OCI-LY1 (cell line): ENCODE results near the gene ROBO1.

Source experiments
- H2AFZ ChIP-seq: fragments of 200-600 bp; sonication (generic), shearing (Covaris generic); 2 replicates; pipeline ENCODE4 v1.6.0; 2014; ENCODE audit warnings: antibody characterized with exemption, mild to moderate bottlenecking, low read length
- H3F3A ChIP-seq: fragments of 200-600 bp; sonication (generic), shearing (Covaris generic); 2 replicates; pipeline ENCODE4 v1.6.0; 2014; ENCODE audit warnings: mild to moderate bottlenecking, antibody characterized with exemption, low read length, moderate library complexity; ENCODE audit not compliant: insufficient read depth
- H3K27ac ChIP-seq: fragments of 200-600 bp; sonication (generic); 2 replicates; pipeline ENCODE4 v1.5.1; 2014; ENCODE audit warnings: low read length, mixed run types, mild to moderate bottlenecking, low read depth; ENCODE audit not compliant: poor library complexity, severe bottlenecking
- H3K27me3 ChIP-seq: fragments of 200-600 bp; sonication (generic); 2 replicates; pipeline ENCODE4 v1.6.0; 2014; ENCODE audit warnings: antibody characterized with exemption, mild to moderate bottlenecking, low read length, moderate library complexity; ENCODE audit not compliant: insufficient read depth
- H3K36me3 ChIP-seq: fragments of 200-600 bp; sonication (generic); 2 replicates; pipeline ENCODE4 v1.6.1; 2014; ENCODE audit warnings: mild to moderate bottlenecking, antibody characterized with exemption, low read length, moderate library complexity, mixed read lengths; ENCODE audit not compliant: insufficient read depth
- H3K4me1 ChIP-seq: fragments of 200-600 bp; sonication (generic); 2 replicates; pipeline ENCODE4 v1.5.1; 2014; ENCODE audit warnings: mild to moderate bottlenecking, low read length, moderate library complexity; ENCODE audit not compliant: insufficient read depth, severe bottlenecking
- H3K4me2 ChIP-seq: fragments of 200-600 bp; sonication (generic), shearing (Covaris generic); 2 replicates; pipeline ENCODE4 v1.6.1; 2014; ENCODE audit warnings: low read length
- H3K4me3 ChIP-seq: fragments of 200-600 bp; sonication (generic); 2 replicates; pipeline ENCODE4 v1.5.1; 2014; ENCODE audit warnings: low read length, low read depth, mild to moderate bottlenecking, mixed read lengths; ENCODE audit not compliant: poor library complexity, severe bottlenecking
- H3K79me2 ChIP-seq: fragments of 200-600 bp; shearing (Covaris generic); 2 replicates; pipeline ENCODE4 v1.6.1; 2016; ENCODE audit warnings: mixed run types, low read length, mixed read lengths; ENCODE audit not compliant: insufficient read depth
- H3K9ac ChIP-seq: fragments of 200-600 bp; sonication (generic), shearing (Covaris generic); 2 replicates; pipeline ENCODE4 v1.6.1; 2014; ENCODE audit warnings: mild to moderate bottlenecking, low read length, mixed read lengths
- H3K9me2 ChIP-seq: fragments of 200-600 bp; sonication (generic), shearing (Covaris generic); 2 replicates; pipeline ENCODE4 v1.6.1; 2014; ENCODE audit warnings: low read depth, mild to moderate bottlenecking, low read length, mixed read lengths
- H3K9me3 ChIP-seq: fragments of 200-600 bp; shearing (Covaris generic); 2 replicates; pipeline ENCODE4 v1.6.1; 2014; ENCODE audit warnings: low read length, mixed read lengths
- H4K20me1 ChIP-seq: fragments of 200-600 bp; sonication (generic), shearing (Covaris generic); 2 replicates; pipeline ENCODE4 v1.6.0; 2016; ENCODE audit warnings: mild to moderate bottlenecking, low read length; ENCODE audit not compliant: insufficient read depth
- CTCF ChIP-seq: fragments of 200-600 bp; sonication (generic), shearing (Covaris generic); IDR thresholded peaks from 2 replicates; pipeline ENCODE4 v1.5.1; 2017; ENCODE audit warnings: mild to moderate bottlenecking, antibody characterized with exemption, low read length, moderate library complexity, mixed read lengths
- EZH2 ChIP-seq: fragments of 200-600 bp; sonication (generic), shearing (Covaris generic); IDR thresholded peaks from 2 replicates; pipeline ENCODE4 v1.8.0; 2017; ENCODE audit warnings: borderline replicate concordance, mixed run types, mild to moderate bottlenecking, antibody characterized with exemption, low read length, moderate library complexity, mixed read lengths

Gene ROBO1

GRCh38 chr3:78762121-78762520, 1005.7 kb downstream of the ROBO1 start:
- no peak overlapping the region for H3K4me2 ChIP-seq
- no peaks in the 10 kb centered on the region for H3K27me3 ChIP-seq
- H2AFZ ChIP-seq, result no peak overlapping the region
- no peaks in the 10 kb centered on the region for H3K4me1 ChIP-seq
- no peaks in the 10 kb centered on the region for H3K9me2 ChIP-seq
- no peak overlapping the region for H3K4me3 ChIP-seq
- no peak overlapping the region for H3K27ac ChIP-seq
- H3K79me2 ChIP-seq, result no peaks in the 10 kb centered on the region
- H3K9me3 ChIP-seq, result no peaks in the 10 kb centered on the region
- TF ChIP-seq CTCF, result no peak
- no peak for TF ChIP-seq EZH2
- H4K20me1 ChIP-seq, result no peaks in the 10 kb centered on the region
- H3K36me3 ChIP-seq, result no peaks in the 10 kb centered on the region
- H3K9ac ChIP-seq, result no peak overlapping the region
- H3F3A ChIP-seq, result no peaks in the 10 kb centered on the region

GRCh38 chr3:78761126-78761525, 1006.7 kb downstream of the ROBO1 start:
- Histone ChIP-seq H3K36me3 (no peaks in the 10 kb centered on the region), H2AFZ (no peak overlapping the region), H3K4me2 (no peak overlapping the region), H3K27ac (no peak overlapping the region), H3K4me3 (no peak overlapping the region), H3F3A (no peaks in the 10 kb centered on the region), H4K20me1 (no peaks in the 10 kb centered on the region), H3K27me3 (no peaks in the 10 kb centered on the region), H3K9me3 (no peaks in the 10 kb centered on the region), H3K4me1 (no peaks in the 10 kb centered on the region), H3K79me2 (no peaks in the 10 kb centered on the region), H3K9me2 (no peaks in the 10 kb centered on the region), H3K9ac (no peak overlapping the region)
- TF ChIP-seq EZH2 (no peak), CTCF (no peak)

- Histone ChIP-seq H3K27me3 (no peaks in the 10 kb centered on the region), H3F3A (no peaks in the 10 kb centered on the region), H2AFZ (no peak overlapping the region), H3K4me1 (no peaks in the 10 kb centered on the region), H3K79me2 (no peaks in the 10 kb centered on the region), H3K4me3 (no peak overlapping the region), H3K9me2 (no peaks in the 10 kb centered on the region), H3K27ac (no peak overlapping the region), H3K9me3 (no peaks in the 10 kb centered on the region), H4K20me1 (no peaks in the 10 kb centered on the region), H3K36me3 (no peaks in the 10 kb centered on the region), H3K9ac (no peak overlapping the region), H3K4me2 (no peak overlapping the region)
- no peak for TF ChIP-seq EZH2
- no peak for TF ChIP-seq CTCF
Observed at GRCh38 chr3:78757731-78758130, 1010.1 kb downstream of the ROBO1 start.
